HG03135 (cell line): ENCODE results near the gene SLC30A7.
"Not testable (repeated sequence)": the region's sequence is repeated elsewhere in the genome, so short reads cannot be mapped to it uniquely, and the experiment has no call there.

ENCODE experiments used
- ATAC-seq: cut with Tn5 transposase; IDR thresholded peaks from one replicate; pipeline ENCODE4 v1.9.1; 2021; ENCODE audit warnings: mild to moderate bottlenecking, moderate library complexity; ENCODE audit not compliant: unreplicated experiment

SLC30A7 gene

DNA sequence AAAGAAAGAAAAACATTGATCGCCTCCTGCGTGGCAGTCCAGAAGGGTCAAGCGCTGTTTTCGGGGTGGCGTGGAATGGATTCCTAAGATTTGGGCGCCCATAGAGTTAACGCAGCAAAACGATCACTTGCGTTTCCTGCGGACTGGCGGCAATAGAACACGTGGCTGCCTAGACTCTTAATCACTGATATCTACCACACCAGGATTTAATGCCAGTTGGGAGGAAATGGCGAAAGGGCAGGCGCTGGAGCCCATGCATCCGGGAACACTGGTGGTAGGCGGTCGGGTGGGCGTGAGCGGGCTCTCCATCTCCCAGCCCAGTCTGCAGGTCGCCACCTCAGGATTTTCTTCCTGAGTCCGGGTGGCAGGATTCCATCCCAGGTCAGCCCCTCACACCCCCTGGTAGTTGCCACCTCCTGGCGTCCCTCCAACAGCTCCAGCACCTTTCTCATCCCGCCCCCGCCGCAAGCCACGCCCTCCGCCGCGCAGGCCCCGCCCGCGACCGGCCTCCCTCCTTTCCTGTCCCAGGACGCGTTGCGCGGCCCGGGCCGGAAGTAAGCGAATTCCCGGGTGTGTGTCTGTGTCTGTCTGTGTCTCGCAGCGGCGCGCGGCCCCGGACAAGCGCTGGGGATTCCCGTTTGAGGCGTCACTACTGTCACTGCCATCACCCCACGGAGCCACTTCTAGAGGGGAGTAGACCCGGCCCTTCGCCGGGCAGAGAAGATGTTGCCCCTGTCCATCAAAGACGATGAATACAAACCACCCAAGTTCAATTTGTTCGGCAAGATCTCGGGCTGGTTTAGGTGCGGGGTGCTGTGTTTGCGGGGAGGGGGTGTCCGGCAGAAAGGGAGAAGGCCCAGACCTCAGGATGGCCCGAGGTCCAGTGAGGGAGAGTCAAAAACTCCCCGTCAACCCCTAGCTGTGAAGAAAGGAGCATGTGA lies at the start of gene SLC30A7:
Gene SLC30A7 (plus strand): TSS at position 551 of the 941 bp plus-strand sequence. CDS start 173 bp downstream, at position 724.
- ATAC-seq, result peak; percentile 74

GRCh38 chr1:100847361-100848082 lies 48.4 kb upstream of the SLC30A7 start:
- no peak for ATAC-seq

DNA sequence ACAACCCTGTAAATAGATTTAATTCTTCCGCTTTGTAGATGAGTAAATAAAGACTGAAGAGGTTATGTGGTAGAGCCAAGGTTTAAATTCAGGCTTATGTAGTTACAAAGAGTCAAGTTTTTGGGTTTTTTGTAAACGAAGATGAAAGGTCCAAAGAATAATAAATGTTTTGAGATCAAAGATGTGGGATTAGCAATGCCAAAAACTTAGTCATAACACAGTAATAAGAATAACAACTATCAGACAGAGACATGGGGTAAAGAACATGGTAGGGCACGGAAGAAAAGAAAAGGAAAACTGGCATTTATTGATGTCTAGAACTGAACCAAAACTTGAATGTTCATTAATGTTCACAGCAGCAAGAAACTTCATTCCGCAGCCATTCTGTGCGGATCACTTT lies 44.2 kb upstream of the SLC30A7 start:
- ATAC-seq, result no peak

DNA sequence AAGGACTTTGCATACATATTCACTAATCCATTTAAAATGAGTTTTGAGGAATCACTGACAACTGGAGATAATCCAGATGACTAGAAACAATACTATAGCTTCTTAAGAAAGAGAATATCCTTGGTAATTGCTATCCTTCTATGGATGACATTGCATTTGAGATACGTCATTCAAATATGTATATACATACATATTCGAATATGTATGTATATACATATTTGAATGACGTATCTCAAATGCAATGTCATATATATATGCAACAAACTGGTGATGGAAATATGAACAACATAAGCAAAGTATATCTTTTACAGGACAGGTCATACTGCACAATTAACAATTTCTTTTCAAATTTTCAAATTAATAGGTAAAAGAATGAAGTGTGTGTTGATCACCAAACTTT lies 42.9 kb upstream of the SLC30A7 start:
- no peak for ATAC-seq

DNA sequence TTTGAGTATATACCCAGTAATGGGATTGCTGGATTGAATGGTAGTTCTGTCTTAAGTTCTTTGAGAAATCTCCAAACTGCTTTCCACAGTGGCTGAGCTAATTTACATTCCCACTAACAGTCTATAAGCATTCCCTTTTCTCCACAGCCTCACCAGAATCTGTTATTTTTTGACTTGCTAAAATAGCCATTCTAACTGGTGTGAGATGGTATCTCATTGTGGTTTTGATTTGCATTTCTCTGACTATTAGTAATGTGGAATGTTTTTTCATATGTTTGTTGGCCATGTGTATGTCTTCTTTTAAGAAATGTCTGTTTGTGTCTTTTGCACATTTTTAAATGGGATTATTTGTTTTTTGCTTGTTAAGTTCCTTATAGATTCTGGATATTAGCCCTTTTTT lies 40.8 kb upstream of the SLC30A7 start:
- ATAC-seq, result not testable (repeated sequence)

DNA sequence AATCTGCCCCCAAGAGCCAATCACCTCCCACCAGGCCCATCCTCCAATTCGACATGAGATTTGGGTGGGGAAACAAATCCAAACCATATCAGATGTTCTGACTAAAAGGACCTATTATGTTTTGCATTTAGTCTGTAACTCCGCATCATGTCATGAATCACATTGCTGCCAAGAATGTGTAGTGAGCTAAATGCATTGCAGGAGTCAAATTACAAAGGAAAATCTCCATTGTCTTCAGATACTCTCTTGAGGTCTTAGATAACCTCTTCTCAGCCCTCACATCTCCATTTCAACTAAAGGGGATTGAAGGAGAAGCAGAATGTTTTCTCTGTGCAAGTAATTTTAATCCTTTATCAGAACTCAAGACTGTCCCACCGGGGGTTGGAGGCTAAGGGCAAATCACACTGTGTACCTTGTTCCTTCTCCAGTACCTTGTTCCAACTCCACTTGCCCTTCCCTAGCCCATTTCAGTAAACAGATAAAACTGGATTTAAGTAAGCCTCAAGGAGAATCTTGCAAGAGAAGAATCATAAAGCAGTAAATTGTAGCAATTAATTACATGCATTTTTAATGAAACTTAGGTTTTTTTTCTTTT lies 35.4 kb upstream of the SLC30A7 start:
- no peak for ATAC-seq

GRCh38 chr1:100861379-100861778 lies 34.5 kb upstream of the SLC30A7 start:
- no peak for ATAC-seq

GRCh38 chr1:100862591-100862990 lies 33.3 kb upstream of the SLC30A7 start:
- no peak for ATAC-seq

GRCh38 chr1:100866041-100866900 lies 29.6 kb upstream of the SLC30A7 start:
- ATAC-seq, result no peak

GRCh38 chr1:100866901-100867206 lies 29.0 kb upstream of the SLC30A7 start:
- ATAC-seq, result no peak

DNA sequence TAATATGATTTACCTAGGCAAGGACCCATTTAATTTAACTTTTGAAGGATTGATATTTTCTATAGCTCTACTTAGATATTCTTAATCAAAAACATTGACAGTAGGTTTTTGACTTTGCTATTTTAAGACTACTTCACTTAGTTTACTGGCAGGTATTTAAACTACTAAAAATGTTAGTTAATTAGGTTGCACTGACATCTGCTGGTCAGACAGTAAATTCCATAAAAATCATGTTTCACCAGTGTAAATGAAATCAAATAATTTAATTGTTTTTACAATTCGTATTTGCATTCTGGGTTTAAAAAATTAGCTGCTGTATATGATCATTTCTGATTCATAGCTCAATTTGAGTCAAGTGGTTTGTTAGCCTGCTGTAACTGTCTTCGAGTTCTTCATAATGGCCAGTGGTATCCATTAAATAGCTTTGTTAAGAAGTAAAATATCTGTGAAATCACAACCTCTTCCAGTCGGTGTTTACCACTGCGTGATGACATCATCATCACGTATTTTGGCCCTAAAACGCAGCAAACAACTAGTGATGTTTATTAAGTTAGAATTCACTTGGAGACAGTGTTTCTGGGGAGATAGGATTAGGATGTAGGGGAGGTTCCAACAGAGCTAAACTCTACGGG lies 27.4 kb upstream of the SLC30A7 start:
- ATAC-seq, result no peak

GRCh38 chr1:100869996-100870395 lies 25.9 kb upstream of the SLC30A7 start:
- no peak for ATAC-seq

DNA sequence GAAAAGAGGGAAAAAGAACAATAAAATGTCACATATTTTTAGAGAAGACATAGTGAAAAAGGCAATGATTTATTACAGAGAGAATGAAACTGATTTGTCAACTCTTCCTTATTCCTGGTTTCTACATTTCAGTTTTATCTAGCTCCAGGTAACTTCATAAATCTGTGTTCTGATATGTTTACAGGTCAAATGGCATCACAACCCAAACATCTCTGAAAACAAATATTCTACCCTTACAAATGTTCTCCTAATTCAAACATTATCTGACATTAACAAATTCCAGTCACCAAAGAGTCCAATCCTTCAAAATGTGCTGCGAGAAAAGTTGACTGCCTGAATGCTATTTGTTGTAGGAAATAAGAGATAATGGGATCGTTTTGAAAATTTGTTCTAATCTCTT lies 21.5 kb upstream of the SLC30A7 start:
- no peak for ATAC-seq

DNA sequence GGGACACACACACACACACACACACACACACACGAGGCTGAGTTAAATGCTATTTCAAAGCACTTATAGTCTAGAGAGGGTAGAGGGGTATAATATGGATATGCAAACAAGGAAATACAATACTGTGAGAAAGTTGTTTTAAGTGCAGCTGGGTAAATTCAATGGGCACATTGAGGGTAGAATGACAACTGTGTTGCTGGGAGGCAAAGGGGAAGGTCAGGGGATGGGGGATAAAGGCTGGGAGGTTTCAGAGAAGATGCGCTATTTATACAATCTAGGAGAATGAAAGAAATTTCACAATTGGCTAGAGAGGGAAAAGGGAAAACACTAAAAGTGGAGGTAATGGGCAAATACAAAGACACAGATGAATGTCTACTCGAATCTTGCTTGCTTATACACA lies 20.7 kb upstream of the SLC30A7 start:
- ATAC-seq, result no peak

DNA sequence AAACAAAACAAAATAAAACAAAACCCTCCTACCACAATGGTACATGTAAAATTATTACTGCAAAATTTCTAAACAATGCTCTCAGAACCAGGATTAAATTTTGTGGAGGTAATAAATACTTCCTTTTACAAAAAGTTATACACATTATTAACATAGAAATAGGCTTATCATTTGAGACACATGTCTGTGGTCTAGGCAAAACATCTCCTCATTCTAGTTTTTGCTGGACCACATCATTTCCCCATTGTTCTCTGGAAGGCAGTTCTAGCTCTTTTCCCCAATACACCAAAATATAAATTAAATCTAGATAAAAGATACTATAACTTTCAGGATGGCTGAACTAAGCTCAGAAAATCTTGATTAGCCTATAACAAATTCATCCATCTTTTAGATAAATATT lies 19.6 kb upstream of the SLC30A7 start:
- no peak for ATAC-seq

DNA sequence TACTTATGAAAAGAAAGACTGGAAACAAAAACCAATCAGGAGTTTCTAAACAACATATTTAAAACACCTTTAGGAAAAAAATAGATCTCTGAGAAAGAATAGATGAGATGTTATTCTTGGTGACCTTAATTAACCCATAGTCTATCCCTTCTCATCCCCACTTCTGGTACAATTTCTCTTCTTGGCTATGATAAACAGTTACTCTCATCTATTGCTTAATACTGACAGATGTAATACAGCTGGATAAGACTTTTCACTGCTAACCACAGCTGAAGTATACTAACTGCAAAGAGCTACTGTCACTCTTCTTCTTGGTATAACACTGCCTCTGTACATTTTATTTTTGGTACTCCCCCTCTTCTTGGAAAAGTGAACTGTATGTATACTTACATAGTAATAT lies 16.5 kb upstream of the SLC30A7 start:
- no peak for ATAC-seq

GRCh38 chr1:100881687-100882086 lies 14.2 kb upstream of the SLC30A7 start:
- ATAC-seq, result no peak

DNA sequence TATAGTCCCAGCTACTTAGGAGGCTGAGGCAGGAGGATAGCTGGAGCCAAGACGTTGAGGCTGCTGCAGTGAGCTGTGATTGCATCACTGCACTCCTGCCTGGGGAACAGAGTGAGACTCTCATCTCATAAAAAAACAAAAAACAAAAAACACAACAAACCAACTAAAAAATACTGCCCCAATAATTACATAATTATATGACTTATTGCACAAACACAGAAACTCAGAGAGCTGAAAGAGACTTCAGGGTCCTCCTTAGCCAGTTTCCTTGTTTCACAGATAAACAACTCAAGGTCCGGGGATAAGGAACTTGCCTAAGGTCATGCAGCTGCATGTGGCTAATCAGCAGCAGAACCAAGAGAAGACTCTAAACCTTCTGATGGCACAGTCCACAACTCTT lies 13.2 kb upstream of the SLC30A7 start:
- no peak for ATAC-seq

DNA sequence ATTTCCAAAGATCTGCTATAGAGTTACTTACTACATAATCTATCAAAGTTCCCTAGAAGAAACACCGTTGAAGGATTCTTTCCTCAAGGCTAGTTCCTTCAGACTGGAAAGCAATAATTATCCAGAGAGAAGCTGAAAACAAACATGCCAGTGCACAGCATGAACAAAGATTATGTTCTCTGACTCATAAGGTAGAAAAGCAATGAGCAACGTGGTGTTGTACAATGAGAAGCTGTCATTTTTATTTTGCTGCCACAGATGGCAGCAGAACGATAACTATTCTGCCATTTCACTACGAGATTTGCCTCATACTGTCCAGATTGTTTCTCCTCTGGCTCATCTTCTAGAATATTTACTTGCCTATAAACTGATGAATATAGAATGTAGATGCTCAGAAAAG lies 11.9 kb upstream of the SLC30A7 start:
- ATAC-seq, result no peak

- ATAC-seq, result not testable (repeated sequence)
These were observed 6.9 kb upstream of the SLC30A7 start for GRCh38 chr1:100889007-100889406.
